ACC112 (cell line): ENCODE measurements around the gene DELE1.
A peak's percentile ranks its signal among the peaks of the same experiment; 100 is the strongest.

ENCODE experiments used
- H2AFZ ChIP-seq: fragments of 200-600 bp; sonication (generic); one replicate; pipeline ENCODE4 v1.6.0; 2017; ENCODE audit warnings: antibody characterized with exemption, low read length; ENCODE audit not compliant: unreplicated experiment
- H3K27ac ChIP-seq: fragments of 200-600 bp; sonication (generic); 2 replicates; pipeline ENCODE4 v1.5.1; 2014; ENCODE audit warnings: low read depth, mild to moderate bottlenecking, antibody characterized with exemption, low read length, moderate library complexity
- H3K27me3 ChIP-seq: fragments of 200-600 bp; sonication (generic); 2 replicates; pipeline ENCODE4 v1.6.1; 2014; ENCODE audit warnings: mild to moderate bottlenecking, antibody characterized with exemption, low read length, moderate library complexity, mixed read lengths; ENCODE audit not compliant: insufficient read depth
- H3K36me3 ChIP-seq: fragments of 200-600 bp; sonication (generic); 2 replicates; pipeline ENCODE4 v1.6.1; 2016; ENCODE audit warnings: mild to moderate bottlenecking, antibody characterized with exemption, low read length, moderate library complexity, mixed read lengths; ENCODE audit not compliant: insufficient read depth
- H3K4me1 ChIP-seq: fragments of 200-600 bp; sonication (generic); one replicate; pipeline ENCODE4 v1.6.1; 2016; ENCODE audit warnings: low read length, mixed read lengths; ENCODE audit not compliant: insufficient read depth, unreplicated experiment, control insufficient read depth
- H3K4me3 ChIP-seq: fragments of 200-600 bp; sonication (generic); 2 replicates; pipeline ENCODE4 v1.5.1; 2014; ENCODE audit warnings: mild to moderate bottlenecking, low read depth, low read length
- H3K79me2 ChIP-seq: fragments of 200-600 bp; sonication (generic); one replicate; pipeline ENCODE4 v1.6.0; 2016; ENCODE audit warnings: low read length; ENCODE audit not compliant: control insufficient read depth, unreplicated experiment, insufficient read depth

The DELE1 gene

GRCh38 chr5:141958113-141958512 is 34.4 kb downstream of the DELE1 start, which contains the start of gene PCDH12:
Gene PCDH12 (minus strand): TSS chr5:141958202. CDS start chr5:141957851, 351 bp downstream.
- no peaks in the 10 kb centered on the region for H3K4me1 ChIP-seq
- H3K36me3 ChIP-seq = no peaks in the 10 kb centered on the region
- H3K4me3 ChIP-seq = no peak within 1 kb of the TSS
- H2AFZ ChIP-seq = no peak within 1 kb of the TSS
- H3K79me2 ChIP-seq = no peaks in the 10 kb centered on the region
- no peaks in the 10 kb centered on the region for H3K27me3 ChIP-seq
- no peak within 1 kb of the TSS for H3K27ac ChIP-seq

GRCh38 chr5:141958546-141959172 is 35.0 kb downstream of the DELE1 start:
- no peak overlapping the region for H3K4me3 ChIP-seq
- H3K4me1 ChIP-seq = no peaks in the 10 kb centered on the region
- no peak overlapping the region for H3K27ac ChIP-seq
- H3K27me3 ChIP-seq = no peaks in the 10 kb centered on the region
- no peaks in the 10 kb centered on the region for H3K36me3 ChIP-seq
- H3K79me2 ChIP-seq = no peaks in the 10 kb centered on the region
- H2AFZ ChIP-seq = no peak overlapping the region

- Histone ChIP-seq H3K27me3 (no peaks in the 10 kb centered on the region), H3K4me1 (no peaks in the 10 kb centered on the region), H2AFZ (no peak overlapping the region), H3K4me3 (no peak overlapping the region), H3K36me3 (no peaks in the 10 kb centered on the region), H3K27ac (no peak overlapping the region), H3K79me2 (no peaks in the 10 kb centered on the region)
These were observed 36.3 kb downstream of the DELE1 start for GRCh38 chr5:141960018-141960417.

GRCh38 chr5:141960449-141961323 is 37.0 kb downstream of the DELE1 start:
- no peaks in the 10 kb centered on the region for H3K36me3 ChIP-seq
- H3K79me2 ChIP-seq = no peaks in the 10 kb centered on the region
- H3K27me3 ChIP-seq = no peaks in the 10 kb centered on the region
- H3K4me1 ChIP-seq = no peaks in the 10 kb centered on the region
- peak overlapping the region; percentile 77 for H2AFZ ChIP-seq
- no peak overlapping the region for H3K27ac ChIP-seq
- H3K4me3 ChIP-seq = no peak overlapping the region

- Histone ChIP-seq H3K27me3 (no peaks in the 10 kb centered on the region), H3K27ac (no peak overlapping the region), H2AFZ (peak overlapping the region; percentile 64), H3K36me3 (no peaks in the 10 kb centered on the region), H3K79me2 (no peaks in the 10 kb centered on the region), H3K4me3 (no peak overlapping the region), H3K4me1 (no peaks in the 10 kb centered on the region)
These were observed 37.8 kb downstream of the DELE1 start for GRCh38 chr5:141961466-141961865.

- no peak overlapping the region for H3K27ac ChIP-seq
- no peaks in the 10 kb centered on the region for H3K27me3 ChIP-seq
- no peaks in the 10 kb centered on the region for H3K79me2 ChIP-seq
- H3K4me3 ChIP-seq = no peak overlapping the region
- no peaks in the 10 kb centered on the region for H3K36me3 ChIP-seq
- peaks cover 3% of the 10 kb centered on the region for H3K4me1 ChIP-seq
- no peak overlapping the region for H2AFZ ChIP-seq
These were observed 40.0 kb downstream of the DELE1 start for GRCh38 chr5:141963701-141964100.

- no peak overlapping the region for H3K4me3 ChIP-seq
- H3K4me1 ChIP-seq = peaks cover 5% of the 10 kb centered on the region
- H3K36me3 ChIP-seq = no peaks in the 10 kb centered on the region
- no peak overlapping the region for H2AFZ ChIP-seq
- H3K79me2 ChIP-seq = peaks cover 9% of the 10 kb centered on the region
- no peaks in the 10 kb centered on the region for H3K27me3 ChIP-seq
- no peak overlapping the region for H3K27ac ChIP-seq
These were observed 41.4 kb downstream of the DELE1 start for GRCh38 chr5:141965071-141965470.

- Histone ChIP-seq H2AFZ (no peak overlapping the region), H3K27ac (no peak overlapping the region), H3K4me3 (no peak overlapping the region), H3K4me1 (peaks cover 13% of the 10 kb centered on the region), H3K79me2 (peaks cover 20% of the 10 kb centered on the region), H3K27me3 (no peaks in the 10 kb centered on the region), H3K36me3 (no peaks in the 10 kb centered on the region)
These were observed 42.7 kb downstream of the DELE1 start for GRCh38 chr5:141966275-141966962.

GRCh38 chr5:141966963-141967333 is 43.3 kb downstream of the DELE1 start:
- Histone ChIP-seq H3K4me3 (no peak overlapping the region), H3K4me1 (peaks cover 13% of the 10 kb centered on the region), H3K27me3 (no peaks in the 10 kb centered on the region), H3K79me2 (peaks cover 20% of the 10 kb centered on the region), H2AFZ (no peak overlapping the region), H3K27ac (no peak overlapping the region), H3K36me3 (no peaks in the 10 kb centered on the region)

- H3K27me3 ChIP-seq = no peaks in the 10 kb centered on the region
- H3K27ac ChIP-seq = peak within 1 kb of the TSS; percentile 86
- peaks cover 24% of the 10 kb centered on the region for H3K79me2 ChIP-seq
- peaks cover 21% of the 10 kb centered on the region for H3K4me1 ChIP-seq
- H3K4me3 ChIP-seq = peak within 1 kb of the TSS; percentile 93
- peak within 1 kb of the TSS; percentile 100 for H2AFZ ChIP-seq
- H3K36me3 ChIP-seq = peaks cover under 1% of the 10 kb centered on the region; the same call in 1 of the 2 replicates
These were observed 45.4 kb downstream of the DELE1 start, which contains the start of gene RNF14 for GRCh38 chr5:141968914-141969608. Gene RNF14 (plus strand): TSS chr5:141969105. CDS start chr5:141973589, 4,484 bp downstream.
